ENCODE measurements around the gene CDC42BPA.

GRCh38 chr1:227002531-227003049 lies 315.7 kb downstream of the CDC42BPA start:
- no peak for TF ChIP-seq CTCF (IDR thresholded peaks at IDR 0.05)
- no peak for TF ChIP-seq POLR2A (IDR thresholded peaks at IDR 0.05)
